AG04449 (cell line): ENCODE data around the gene CTSD.

ENCODE experiments used
- CTCF ChIA-PET: fragments of 350-600 bp; formaldehyde crosslinking; extraction: SDS; loops from one replicate; lab custom pipeline; 2021; ENCODE audit warnings: antibody characterized with exemption; lab: Yijun Ruan, JAX
- POLR2A ChIA-PET: fragments of 400-600, 350-600 bp; formaldehyde crosslinking; extraction: SDS; loops from one replicate; lab custom pipeline; 2020; ENCODE audit warnings: antibody characterized with exemption, inconsistent platforms; lab: Yijun Ruan, JAX
- DNase-seq: peaks from one replicate; pipeline ENCODE4 v3.0.0-alpha.2; 2010; ENCODE audit warnings: low read depth, low spot score
- H3K4me3 ChIP-seq: 2 replicates; pipeline ENCODE4 v1.5.1; 2011; ENCODE audit warnings: low read depth, mild to moderate bottlenecking, control low read depth, low read length
- TF ChIP-seq, protein P1 (sequence below): IDR thresholded peaks from one replicate; pipeline ENCODE4 v1.5.1; 2011; ENCODE audit warnings: mild to moderate bottlenecking, moderate library complexity, low read length, control low read depth, inconsistent platforms; ENCODE audit not compliant: insufficient read depth; ENCODE audit errors: missing control alignments

CTSD gene

DNA sequence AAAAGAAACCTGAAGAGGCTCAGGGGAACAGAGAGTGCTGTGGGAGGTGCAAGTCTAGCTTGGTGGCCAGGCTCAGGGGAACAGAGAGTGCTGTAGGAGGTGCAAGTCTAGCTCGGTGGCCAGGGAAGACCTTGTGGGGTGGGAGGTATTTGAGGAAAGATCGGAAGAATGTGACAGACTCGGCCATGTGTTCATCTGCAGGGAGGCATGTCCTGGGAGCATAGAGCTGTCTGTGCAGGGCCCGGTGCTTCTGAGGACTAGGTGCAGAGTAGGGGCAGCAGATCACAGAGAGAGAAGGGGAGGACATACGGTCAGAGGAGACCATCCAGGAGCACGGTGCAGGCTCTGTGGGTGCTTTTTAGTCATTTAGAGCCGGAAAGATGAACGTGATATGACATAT is 24.2 kb downstream of the CTSD start:
- POLR2A ChIA-PET = interaction anchor here (0.6 kb wide), 1 partner anchor 10 kb away, joined by 3 read pairs; no protein-coding TSS in a partner anchor
- DNase-seq = no peak
- CTCF ChIA-PET = interaction anchor here (1.3 kb wide), 1 partner anchor 94 kb away, joined by 4 read pairs; no protein-coding TSS in a partner anchor
- H3K4me3 ChIP-seq = no peak overlapping the region
- TF ChIP-seq, protein P1, sequence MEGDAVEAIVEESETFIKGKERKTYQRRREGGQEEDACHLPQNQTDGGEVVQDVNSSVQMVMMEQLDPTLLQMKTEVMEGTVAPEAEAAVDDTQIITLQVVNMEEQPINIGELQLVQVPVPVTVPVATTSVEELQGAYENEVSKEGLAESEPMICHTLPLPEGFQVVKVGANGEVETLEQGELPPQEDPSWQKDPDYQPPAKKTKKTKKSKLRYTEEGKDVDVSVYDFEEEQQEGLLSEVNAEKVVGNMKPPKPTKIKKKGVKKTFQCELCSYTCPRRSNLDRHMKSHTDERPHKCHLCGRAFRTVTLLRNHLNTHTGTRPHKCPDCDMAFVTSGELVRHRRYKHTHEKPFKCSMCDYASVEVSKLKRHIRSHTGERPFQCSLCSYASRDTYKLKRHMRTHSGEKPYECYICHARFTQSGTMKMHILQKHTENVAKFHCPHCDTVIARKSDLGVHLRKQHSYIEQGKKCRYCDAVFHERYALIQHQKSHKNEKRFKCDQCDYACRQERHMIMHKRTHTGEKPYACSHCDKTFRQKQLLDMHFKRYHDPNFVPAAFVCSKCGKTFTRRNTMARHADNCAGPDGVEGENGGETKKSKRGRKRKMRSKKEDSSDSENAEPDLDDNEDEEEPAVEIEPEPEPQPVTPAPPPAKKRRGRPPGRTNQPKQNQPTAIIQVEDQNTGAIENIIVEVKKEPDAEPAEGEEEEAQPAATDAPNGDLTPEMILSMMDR = no peak

DNA sequence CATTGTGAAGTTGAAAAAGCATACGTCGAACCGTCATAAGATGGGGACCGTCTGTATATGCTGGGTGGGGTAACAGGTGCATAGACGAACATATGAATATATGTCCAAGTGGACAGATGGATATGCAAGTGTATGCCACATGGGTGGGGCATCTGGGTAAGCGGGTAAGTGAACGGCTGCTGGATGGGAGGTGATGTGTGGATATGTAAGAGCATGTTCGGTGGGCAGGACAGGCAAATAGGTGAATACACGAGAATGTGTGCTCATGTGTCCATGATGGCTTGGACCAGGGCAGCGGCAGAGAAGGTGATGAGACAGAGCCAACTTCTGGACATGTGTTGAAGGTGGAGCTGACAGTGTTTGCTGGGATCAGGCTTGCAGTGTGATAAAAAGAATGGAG is 25.3 kb downstream of the CTSD start:
- no peak for DNase-seq
- no peak overlapping the region for H3K4me3 ChIP-seq
- ChIA-PET POLR2A (interaction anchor here (0.6 kb wide), 1 partner anchor 175 kb away, joined by 3 read pairs; no protein-coding TSS in a partner anchor), CTCF (no interaction called here)
- TF ChIP-seq, protein P1 = no peak

GRCh38 chr11:1737080-1737757 is 26.5 kb downstream of the CTSD start:
- CTCF ChIA-PET = interaction anchor here (0.8 kb wide), 2 partner anchors 44 to 98 kb away, joined by 3 read pairs; partner anchors contain the start of gene SYT8
- TF ChIP-seq, protein P1 = no peak
- DNase-seq = no peak
- POLR2A ChIA-PET = interaction anchor here (0.6 to 1.2 kb wide), 2 partner anchors 27 to 86 kb away, joined by 3 read pairs; partner anchors contain the start of gene CTSD
- no peak overlapping the region for H3K4me3 ChIP-seq

DNA sequence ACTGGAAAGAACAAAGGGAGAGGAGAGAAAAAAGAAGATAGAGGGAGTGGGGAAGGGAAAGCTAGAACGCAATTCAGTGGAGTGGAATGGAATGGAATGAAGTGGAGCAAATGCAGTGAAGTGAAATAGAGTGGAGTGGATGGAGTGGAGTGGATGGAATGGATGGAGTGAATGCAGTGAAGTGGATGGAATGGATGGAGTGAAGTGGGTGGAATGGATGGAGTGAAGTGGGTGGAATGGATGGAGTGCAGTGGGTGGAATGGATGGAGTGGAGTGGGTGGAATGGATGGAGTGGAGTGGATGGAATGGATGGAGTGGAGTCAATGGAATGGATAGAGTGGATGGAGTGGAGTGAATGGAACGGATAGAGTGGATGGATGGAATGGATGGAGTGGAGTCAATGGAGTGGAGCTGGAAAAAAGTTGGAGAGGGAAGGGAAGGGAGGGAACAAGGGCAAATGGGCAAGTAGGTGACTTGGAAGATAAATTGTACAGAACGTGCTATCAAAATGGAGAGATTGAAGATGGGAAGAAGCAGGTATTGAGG is 27.2 kb downstream of the CTSD start:
- H3K4me3 ChIP-seq = no peak overlapping the region
- TF ChIP-seq, protein P1 = no peak
- ChIA-PET CTCF (interaction anchor here (0.8 kb wide), 2 partner anchors 43 to 98 kb away, joined by 3 read pairs; partner anchors contain the start of gene SYT8), POLR2A (interaction anchor here (0.6 to 1.2 kb wide), 2 partner anchors 27 to 87 kb away, joined by 3 read pairs; partner anchors contain the start of gene CTSD)
- DNase-seq = no peak

DNA sequence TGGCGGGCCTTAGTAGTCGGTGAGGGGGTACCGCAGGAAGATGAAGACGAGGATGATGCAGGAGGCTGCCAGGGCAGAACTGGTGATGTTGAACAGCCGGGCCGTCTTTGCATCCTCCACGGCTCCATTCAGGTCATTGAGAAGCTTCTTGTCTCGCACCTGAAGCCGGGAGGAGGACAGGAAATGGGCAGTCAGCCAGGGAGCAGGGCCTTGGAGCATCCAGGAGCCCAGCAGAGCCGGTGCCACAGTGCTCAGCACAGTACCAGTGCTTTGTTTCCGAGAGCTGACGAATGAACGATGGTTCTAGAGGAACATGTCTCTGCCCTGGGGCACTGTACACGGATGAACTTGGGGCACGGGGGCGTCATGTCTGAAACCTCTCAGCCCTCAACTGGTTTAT is 28.5 kb downstream of the CTSD start:
- TF ChIP-seq, protein P1 = no peak
- no peak for DNase-seq
- CTCF ChIA-PET = no interaction called here
- H3K4me3 ChIP-seq = no peak overlapping the region
- POLR2A ChIA-PET = no interaction called here

DNA sequence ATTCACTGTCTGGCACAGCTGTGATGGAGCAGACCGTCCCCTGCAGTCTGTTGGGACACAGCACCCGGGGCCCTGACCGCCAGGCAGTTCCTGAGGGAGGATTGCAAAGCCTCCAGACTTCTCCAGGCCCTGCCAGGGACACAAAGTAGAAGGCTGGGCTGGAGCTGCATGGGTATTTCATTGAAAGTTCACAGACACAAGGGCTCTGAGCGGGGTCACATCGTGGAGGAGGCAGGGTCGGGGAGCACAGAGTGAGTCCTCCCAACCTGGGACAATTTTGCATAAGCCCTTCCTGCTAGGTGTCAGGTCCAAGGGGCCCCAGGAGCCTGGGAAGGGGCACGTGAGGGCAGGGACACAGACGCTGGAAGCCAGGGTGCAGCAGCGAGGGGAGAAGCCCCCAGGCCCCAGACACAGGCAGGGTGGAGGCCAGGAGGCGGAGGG is 29.1 kb downstream of the CTSD start:
- no peak for DNase-seq
- ChIA-PET POLR2A (no interaction called here), CTCF (interaction anchor here (1.5 kb wide), 1 partner anchor 98 kb away, joined by 5 read pairs; no protein-coding TSS in a partner anchor)
- no peak overlapping the region for H3K4me3 ChIP-seq
- TF ChIP-seq, protein P1 = no peak
